Smooth muscle cell (in vitro differentiated cells): ENCODE data around the gene BRSK2. TPM values are rescaled to one million over a fixed set of nuclear protein-coding genes. Genes with fewer than 3 reads are reported as not detected.

Experiments
- DNase-seq: peaks from one replicate; lab custom pipeline; 2025; ENCODE audit not compliant: unreplicated experiment; lab: John Stamatoyannopoulos, UW
- H2AFZ ChIP-seq: fragments of 200-600 bp; sonication (generic); 2 replicates; pipeline ENCODE4 v1.6.0; 2016; ENCODE audit warnings: antibody characterized with exemption, low read depth, mild to moderate bottlenecking
- H3F3A ChIP-seq: fragments of 200-600 bp; sonication (generic); 2 replicates; pipeline ENCODE4 v1.6.0; 2017; ENCODE audit warnings: antibody characterized with exemption, low read depth
- H3K27ac ChIP-seq: fragments of 200-600 bp; sonication (generic); 2 replicates; pipeline ENCODE4 v1.5.1; 2016; ENCODE audit warnings: low read depth, mild to moderate bottlenecking
- H3K27me3 ChIP-seq: fragments of 200-600 bp; sonication (generic); 2 replicates; pipeline ENCODE4 v1.6.1; 2016; ENCODE audit warnings: low read depth, mild to moderate bottlenecking
- H3K36me3 ChIP-seq: fragments of 200-600 bp; sonication (generic); 2 replicates; pipeline ENCODE4 v1.5.1; 2016; ENCODE audit warnings: low read depth
- H3K4me1 ChIP-seq: fragments of 200-600 bp; sonication (generic); 2 replicates; pipeline ENCODE4 v1.5.1; 2016; ENCODE audit warnings: low read depth
- H3K4me2 ChIP-seq: fragments of 200-600 bp; sonication (generic); 2 replicates; pipeline ENCODE4 v1.6.0; 2016; ENCODE audit warnings: mild to moderate bottlenecking
- H3K4me3 ChIP-seq: fragments of 200-600 bp; sonication (generic); 2 replicates; pipeline ENCODE4 v1.5.1; 2016; ENCODE audit warnings: mild to moderate bottlenecking
- H3K79me2 ChIP-seq: fragments of 200-600 bp; sonication (generic); 2 replicates; pipeline ENCODE4 v1.6.0; 2016; ENCODE audit warnings: low read depth, mild to moderate bottlenecking
- H3K9ac ChIP-seq: fragments of 200-600 bp; sonication (generic); 2 replicates; pipeline ENCODE4 v1.6.0; 2016; ENCODE audit warnings: low read depth
- H3K9me3 ChIP-seq: fragments of 200-600 bp; sonication (generic); replicated peaks from 2 replicates; pipeline ENCODE4 v1.5.1; 2016; ENCODE audit warnings: low read depth
- H4K20me1 ChIP-seq: fragments of 200-600 bp; sonication (generic); 2 replicates; pipeline ENCODE4 v1.6.0; 2016; ENCODE audit warnings: low read depth
- WGBS: methylation state at CpG from one replicate; pipeline ENCODE4 v1.1.7; 2016; ENCODE audit warnings: low lambda C conversion rate; 5-methylcytosine and 5-hydroxymethylcytosine counted together
- polyA plus RNA-seq: library from polyadenylated mRNA; unstranded; fragments of >200 nt; fragmentation: Nextera tagmentation; extraction: Ambion mirVana; gene quantifications from 2 replicates; pipeline ENCODE4 v1.2.1, GENCODE V29; 2016
- total RNA-seq: library from RNA; depleted of rRNA; stranded (reverse); fragments of >200 nt; gene quantifications from 2 replicates; pipeline ENCODE4 v1.2.3, GENCODE V29; 2014
- TF ChIP-seq, protein P1 (sequence below): fragments of 200-600 bp; sonication (generic); IDR thresholded peaks from 2 replicates; pipeline ENCODE4 v1.5.1; 2017; ENCODE audit warnings: borderline replicate concordance, mild to moderate bottlenecking, antibody characterized with exemption; ENCODE audit not compliant: insufficient read depth, poor library complexity, severe bottlenecking

Gene BRSK2
- total and polyA plus RNA-seq, 2 experiments from 2014 or later = 1.5 to 5.2 TPM

DNA sequence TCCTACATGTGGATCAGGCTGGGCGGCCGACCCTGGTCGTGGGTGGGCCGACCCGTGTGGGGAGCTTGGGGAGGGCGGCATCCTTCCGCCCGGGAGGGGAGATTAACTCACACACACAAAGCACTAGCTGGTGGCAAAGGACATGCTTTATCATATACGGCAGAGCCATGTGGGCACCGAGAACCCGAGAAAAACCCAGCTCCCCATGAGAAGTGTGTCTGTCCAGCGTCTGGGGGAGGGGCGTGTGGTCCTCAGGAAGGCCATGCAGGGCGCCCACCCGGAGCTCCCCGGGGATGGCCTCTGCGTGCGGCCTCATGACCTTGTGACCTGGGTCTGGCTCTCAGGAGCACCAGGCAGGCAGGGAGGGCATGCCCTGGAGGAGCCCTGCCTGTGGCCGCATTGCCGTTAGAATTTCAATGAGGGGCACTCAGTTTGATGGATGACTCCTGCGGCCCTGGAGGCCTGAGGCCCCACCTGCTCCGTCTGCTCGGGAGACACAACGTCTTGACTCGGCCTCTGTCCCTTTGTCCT lies 40.9 kb upstream of the BRSK2 start:
- DNase-seq = no peak
- Histone ChIP-seq H3K27me3 (no peaks in the 10 kb centered on the region), H3K36me3 (no peaks in the 10 kb centered on the region), H4K20me1 (no peaks in the 10 kb centered on the region), H3K9me3 (no peaks in the 10 kb centered on the region), H3K4me3 (no peak overlapping the region), H2AFZ (no peak overlapping the region), H3K79me2 (no peaks in the 10 kb centered on the region), H3K4me2 (no peak overlapping the region), H3K27ac (no peak overlapping the region), H3K4me1 (no peaks in the 10 kb centered on the region), H3F3A (no peaks in the 10 kb centered on the region), H3K9ac (no peak overlapping the region)
- WGBS = 78% methylated on average over 22 of the region's 25 CpGs
- TF ChIP-seq, protein P1, sequence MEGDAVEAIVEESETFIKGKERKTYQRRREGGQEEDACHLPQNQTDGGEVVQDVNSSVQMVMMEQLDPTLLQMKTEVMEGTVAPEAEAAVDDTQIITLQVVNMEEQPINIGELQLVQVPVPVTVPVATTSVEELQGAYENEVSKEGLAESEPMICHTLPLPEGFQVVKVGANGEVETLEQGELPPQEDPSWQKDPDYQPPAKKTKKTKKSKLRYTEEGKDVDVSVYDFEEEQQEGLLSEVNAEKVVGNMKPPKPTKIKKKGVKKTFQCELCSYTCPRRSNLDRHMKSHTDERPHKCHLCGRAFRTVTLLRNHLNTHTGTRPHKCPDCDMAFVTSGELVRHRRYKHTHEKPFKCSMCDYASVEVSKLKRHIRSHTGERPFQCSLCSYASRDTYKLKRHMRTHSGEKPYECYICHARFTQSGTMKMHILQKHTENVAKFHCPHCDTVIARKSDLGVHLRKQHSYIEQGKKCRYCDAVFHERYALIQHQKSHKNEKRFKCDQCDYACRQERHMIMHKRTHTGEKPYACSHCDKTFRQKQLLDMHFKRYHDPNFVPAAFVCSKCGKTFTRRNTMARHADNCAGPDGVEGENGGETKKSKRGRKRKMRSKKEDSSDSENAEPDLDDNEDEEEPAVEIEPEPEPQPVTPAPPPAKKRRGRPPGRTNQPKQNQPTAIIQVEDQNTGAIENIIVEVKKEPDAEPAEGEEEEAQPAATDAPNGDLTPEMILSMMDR = no peak

DNA sequence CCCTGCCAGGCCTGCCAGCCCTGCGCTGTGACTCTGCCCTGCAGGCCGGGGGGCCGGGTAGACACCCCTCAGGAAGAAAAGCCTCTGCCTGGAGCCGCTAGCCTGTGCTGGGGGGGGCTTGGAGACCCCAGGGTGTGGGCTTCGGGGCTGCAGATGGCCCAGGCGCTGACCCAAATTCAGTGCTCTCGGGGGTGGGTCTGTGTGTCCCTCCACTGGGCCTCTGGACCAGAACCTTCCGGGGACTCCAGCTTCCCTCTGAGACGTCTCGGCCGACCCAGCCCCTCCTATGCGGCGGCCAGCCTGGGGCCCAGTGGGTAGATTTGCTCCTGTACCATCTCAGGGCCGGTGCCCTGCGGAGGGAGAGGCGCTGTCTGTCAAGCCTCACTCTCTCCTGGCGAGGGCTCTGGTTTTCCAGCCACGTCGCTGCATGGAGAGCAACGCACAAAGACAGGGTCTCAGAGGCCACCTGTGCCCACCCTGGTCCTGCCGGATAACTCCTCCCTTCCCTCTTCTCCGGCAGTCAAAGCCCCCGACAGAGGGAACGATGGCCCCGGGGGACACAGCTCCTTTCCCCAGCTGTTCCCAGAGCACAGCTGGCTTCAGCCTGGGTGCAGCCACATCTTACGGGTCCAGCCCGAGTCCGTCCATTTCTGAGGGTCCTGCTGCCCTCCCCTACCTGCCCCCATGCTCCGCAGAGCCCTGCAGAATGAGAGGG lies 40.2 kb upstream of the BRSK2 start:
- Histone ChIP-seq H3K36me3 (no peaks in the 10 kb centered on the region), H4K20me1 (no peaks in the 10 kb centered on the region), H3F3A (no peaks in the 10 kb centered on the region), H3K9me3 (no peaks in the 10 kb centered on the region), H3K27me3 (no peaks in the 10 kb centered on the region), H2AFZ (no peak overlapping the region), H3K4me1 (no peaks in the 10 kb centered on the region), H3K4me2 (no peak overlapping the region), H3K9ac (no peak overlapping the region), H3K79me2 (no peaks in the 10 kb centered on the region), H3K27ac (no peak overlapping the region), H3K4me3 (no peak overlapping the region)
- WGBS = 89% methylated on average over 29 of the region's 29 CpGs
- TF ChIP-seq, protein P1 = no peak
- no peak for DNase-seq

DNA sequence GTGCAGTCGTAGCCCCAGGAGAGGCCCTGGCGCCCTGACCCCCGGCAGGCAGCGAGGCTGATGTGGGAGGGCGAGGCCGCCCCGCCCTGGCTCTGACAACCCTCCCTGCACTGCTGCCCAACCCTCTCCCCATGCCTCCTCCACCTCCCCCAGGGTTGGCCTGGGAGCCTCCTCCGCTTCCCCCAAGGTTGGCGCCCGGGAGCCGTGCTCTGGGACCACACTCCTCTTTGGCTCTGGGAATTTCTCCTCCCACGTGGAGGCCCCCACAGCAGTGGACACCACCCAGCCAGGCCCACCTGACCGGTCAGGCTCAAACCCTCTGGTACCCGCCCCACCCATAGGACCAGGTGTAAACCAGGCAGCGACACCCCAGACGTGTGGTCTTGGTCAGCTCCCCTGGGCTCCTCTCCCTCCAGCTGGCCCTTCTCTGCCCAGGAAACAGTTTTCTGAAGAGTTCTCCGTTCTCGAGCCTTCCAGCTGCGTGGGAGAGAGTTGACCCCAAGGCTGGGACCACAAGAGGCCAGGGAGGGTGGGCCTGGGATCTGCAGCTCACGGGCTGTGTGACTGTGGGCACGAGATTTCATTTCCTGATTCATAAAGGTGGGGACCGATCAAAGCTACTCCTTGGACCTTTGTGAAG lies 39.5 kb upstream of the BRSK2 start:
- Histone ChIP-seq H3K9me3 (no peaks in the 10 kb centered on the region), H4K20me1 (no peaks in the 10 kb centered on the region), H3K4me1 (no peaks in the 10 kb centered on the region), H2AFZ (no peak overlapping the region), H3K36me3 (no peaks in the 10 kb centered on the region), H3K27ac (no peak overlapping the region), H3K4me3 (no peak overlapping the region), H3F3A (no peaks in the 10 kb centered on the region), H3K27me3 (no peaks in the 10 kb centered on the region), H3K4me2 (no peak overlapping the region), H3K79me2 (no peaks in the 10 kb centered on the region), H3K9ac (no peak overlapping the region)
- TF ChIP-seq, protein P1 = no peak
- DNase-seq = no peak
- 85% methylated on average over 17 of the region's 22 CpGs for WGBS
